GM10266 (cell line): Measurements from ENCODE around the gene KIAA1210.

ENCODE experiments used
- DNase-seq: peaks from one replicate; pipeline ENCODE4 v3.0.0; 2012; ENCODE audit errors: extremely low spot score
- TF ChIP-seq, protein P1 (sequence below): IDR thresholded peaks from 2 replicates; pipeline ENCODE4 v1.5.1; 2012; ENCODE audit warnings: mild to moderate bottlenecking, low read depth; ENCODE audit not compliant: control insufficient read depth, insufficient read depth; ENCODE audit errors: missing control alignments

Gene KIAA1210

DNA sequence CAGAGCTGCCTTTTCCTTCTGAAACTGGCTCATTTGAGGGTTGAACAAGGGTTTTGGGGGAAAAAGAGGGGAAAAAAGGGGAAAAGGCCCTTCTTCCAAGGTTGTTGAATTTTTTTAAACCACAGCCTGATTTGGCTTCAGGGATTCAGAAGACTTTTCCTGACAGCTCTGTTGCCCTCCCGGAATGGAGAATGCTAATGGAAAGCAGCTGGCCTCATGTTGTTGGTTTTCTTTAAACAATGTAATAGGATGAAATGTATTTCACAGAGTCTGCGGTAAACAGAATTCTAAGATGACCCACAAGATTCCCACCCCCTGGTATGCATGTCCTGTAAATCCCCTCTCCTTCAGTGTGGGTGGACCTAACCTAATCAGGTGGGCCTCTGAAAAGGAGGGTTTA is 3.3 kb upstream of the KIAA1210 start:
- TF ChIP-seq, protein P1, sequence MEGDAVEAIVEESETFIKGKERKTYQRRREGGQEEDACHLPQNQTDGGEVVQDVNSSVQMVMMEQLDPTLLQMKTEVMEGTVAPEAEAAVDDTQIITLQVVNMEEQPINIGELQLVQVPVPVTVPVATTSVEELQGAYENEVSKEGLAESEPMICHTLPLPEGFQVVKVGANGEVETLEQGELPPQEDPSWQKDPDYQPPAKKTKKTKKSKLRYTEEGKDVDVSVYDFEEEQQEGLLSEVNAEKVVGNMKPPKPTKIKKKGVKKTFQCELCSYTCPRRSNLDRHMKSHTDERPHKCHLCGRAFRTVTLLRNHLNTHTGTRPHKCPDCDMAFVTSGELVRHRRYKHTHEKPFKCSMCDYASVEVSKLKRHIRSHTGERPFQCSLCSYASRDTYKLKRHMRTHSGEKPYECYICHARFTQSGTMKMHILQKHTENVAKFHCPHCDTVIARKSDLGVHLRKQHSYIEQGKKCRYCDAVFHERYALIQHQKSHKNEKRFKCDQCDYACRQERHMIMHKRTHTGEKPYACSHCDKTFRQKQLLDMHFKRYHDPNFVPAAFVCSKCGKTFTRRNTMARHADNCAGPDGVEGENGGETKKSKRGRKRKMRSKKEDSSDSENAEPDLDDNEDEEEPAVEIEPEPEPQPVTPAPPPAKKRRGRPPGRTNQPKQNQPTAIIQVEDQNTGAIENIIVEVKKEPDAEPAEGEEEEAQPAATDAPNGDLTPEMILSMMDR: no peak
- DNase-seq: no peak

GRCh38 chrX:119121341-119121740 is 6.3 kb downstream of the KIAA1210 start:
- TF ChIP-seq, protein P1: no peak
- DNase-seq: no peak

- TF ChIP-seq, protein P1: peak; percentile 66
- peak; percentile 24 for DNase-seq
Observed at GRCh38 chrX:119118780-119119395, 8.7 kb downstream of the KIAA1210 start.

DNA sequence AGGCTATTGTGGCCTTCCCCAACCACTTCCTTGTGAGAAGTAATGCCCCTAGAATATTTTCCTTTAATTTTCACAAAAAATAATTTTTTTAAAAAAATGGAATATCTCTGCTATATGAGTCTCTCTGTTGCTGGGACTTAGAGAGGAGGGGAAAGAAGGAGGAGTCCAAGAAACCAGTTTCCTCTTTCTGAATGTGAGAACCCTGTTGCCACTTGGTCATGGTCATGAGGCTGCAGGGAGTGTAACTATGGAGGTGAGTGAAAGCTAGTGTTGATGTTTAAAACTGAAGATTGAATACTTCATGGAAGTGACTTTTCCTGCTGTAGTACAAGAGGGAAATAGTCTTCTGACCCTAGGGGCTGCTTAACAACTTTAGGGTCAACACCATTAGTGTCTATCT is 20.4 kb downstream of the KIAA1210 start:
- TF ChIP-seq, protein P1: no peak
- DNase-seq: no peak

- no peak for DNase-seq
- TF ChIP-seq, protein P1: no peak
Observed at GRCh38 chrX:119105826-119106225, 21.8 kb downstream of the KIAA1210 start.

GRCh38 chrX:119101168-119101567 is 26.4 kb downstream of the KIAA1210 start:
- no peak for DNase-seq
- TF ChIP-seq, protein P1: no peak

- DNase-seq: no peak
Observed at GRCh38 chrX:119095936-119096335, 31.7 kb downstream of the KIAA1210 start.

More at GRCh38 chrX:119095936-119096335, 31.7 kb downstream of the KIAA1210 start:
- TF ChIP-seq, protein P1: no peak
